Breast epithelium (tissue), 4 donors: ENCODE results near the gene CEACAM3. TPM values are rescaled to one million over a fixed set of nuclear protein-coding genes. Genes with fewer than 3 reads are reported as not detected.

Experiments
- DNase-seq, 2 donors: peaks; one replicate each; pipeline ENCODE4 v3.0.0-alpha.2; 2019; ENCODE audit warnings: low spot score in 2 of 2
- H3K27ac ChIP-seq, 2 donors: fragments of 200-600 bp; sonication (generic) in 1 of 2; one replicate each; pipeline ENCODE4 v1.5.1; 2016 to 2019; ENCODE audit warnings: mild to moderate bottlenecking in 1 of 2
- H3K27me3 ChIP-seq, 2 donors: fragments of 200-600 bp; sonication (generic) in 1 of 2; one replicate each; pipeline versions ENCODE4 v1.5.1 to v1.6.0; 2017 to 2019; ENCODE audit warnings: control low read depth in 1 of 2, mild to moderate bottlenecking in 1 of 2
- H3K36me3 ChIP-seq: fragments of 200-600 bp; one replicate; pipeline ENCODE4 v1.5.1; 2019
- H3K4me1 ChIP-seq, 2 donors: fragments of 200-600 bp; sonication (generic); one replicate each; pipeline ENCODE4 v1.5.1; 2016 to 2019; ENCODE audit warnings: control low read depth in 1 of 2
- H3K4me3 ChIP-seq, 3 donors: fragments of 200-600 bp; sonication (generic); 1 replicate in 2 of 3; 2 replicates in 1 of 3; pipeline ENCODE4 v1.5.1; 2016 to 2019; ENCODE audit warnings: mild to moderate bottlenecking in 3 of 3, moderate library complexity in 2 of 3
- H3K9me3 ChIP-seq, 2 donors: fragments of 200-600 bp; sonication (generic) in 1 of 2; one replicate each; pipeline ENCODE4 v1.5.1; 2016 to 2019; ENCODE audit warnings: control low read depth in 1 of 2
- POLR2A ChIP-seq: fragments of 450-650 bp; IDR thresholded peaks from one replicate; pipeline ENCODE4 v1.6.1; 2016; ENCODE audit warnings: antibody characterized with exemption, mild to moderate bottlenecking, moderate library complexity
- POLR2AphosphoS5 ChIP-seq, 3 donors: sonication (generic); formaldehyde crosslinking; IDR thresholded peaks; one replicate each; pipeline ENCODE4 v1.6.1; 2017; ENCODE audit warnings: antibody characterized with exemption in 3 of 3
- intact Hi-C: fragments of 100-400 bp; cut with DNase I; formaldehyde crosslinking; loops from one replicate; pipeline ENCODE4 v1.15.1; 2023; ENCODE audit warnings: low total_unique reads
- total RNA-seq, 3 donors: library from RNA; depleted of rRNA; stranded (reverse); fragments of >200 nt; gene quantifications; one replicate each; pipeline ENCODE4 v1.1.0, GENCODE V29; 2016
- TF ChIP-seq, protein P1 (sequence below), 3 donors: fragments of 450-650 bp; IDR thresholded peaks; one replicate each; pipeline ENCODE4 v1.5.1; 2016 to 2017; ENCODE audit warnings: antibody characterized with exemption in 3 of 3, mild to moderate bottlenecking in 3 of 3, moderate library complexity in 3 of 3

CEACAM3 gene
- total RNA-seq, 3 donors from 2014 or later = 0.64 TPM; not detected in 2

DNA sequence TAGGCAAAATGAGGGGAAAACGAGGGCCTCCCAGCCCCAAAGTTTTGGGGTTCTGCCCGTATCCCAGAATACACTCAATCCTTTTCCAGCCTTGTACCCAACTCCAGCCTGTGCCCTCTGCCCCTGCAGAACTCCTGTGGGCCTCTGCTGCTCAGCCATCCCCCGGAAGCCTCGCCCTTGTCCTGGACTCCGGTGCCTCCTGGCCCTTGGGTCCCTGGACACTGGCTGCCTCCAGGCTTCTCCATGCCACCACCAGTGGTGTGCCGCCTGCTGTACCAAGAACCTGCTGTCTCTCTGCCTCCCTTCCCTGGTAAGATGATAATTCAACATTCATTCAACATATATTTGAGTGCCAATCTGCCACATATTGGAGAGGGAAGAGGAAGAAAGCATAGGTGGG lies 52.3 kb downstream of the CEACAM3 start:
- intact Hi-C loops = no loop called here
- Histone ChIP-seq H3K4me3 (no peak overlapping the region), H3K27me3 (no peaks in the 10 kb centered on the region), H3K4me1 (no peaks in the 10 kb centered on the region), H3K27ac (no peak overlapping the region), H3K36me3 (no peaks in the 10 kb centered on the region), H3K9me3 (no peaks in the 10 kb centered on the region)
- no peak for DNase-seq
- TF ChIP-seq POLR2A (no peak), POLR2AphosphoS5 (IDR thresholded peaks at IDR 0.05) (no peak)
- TF ChIP-seq, protein P1, sequence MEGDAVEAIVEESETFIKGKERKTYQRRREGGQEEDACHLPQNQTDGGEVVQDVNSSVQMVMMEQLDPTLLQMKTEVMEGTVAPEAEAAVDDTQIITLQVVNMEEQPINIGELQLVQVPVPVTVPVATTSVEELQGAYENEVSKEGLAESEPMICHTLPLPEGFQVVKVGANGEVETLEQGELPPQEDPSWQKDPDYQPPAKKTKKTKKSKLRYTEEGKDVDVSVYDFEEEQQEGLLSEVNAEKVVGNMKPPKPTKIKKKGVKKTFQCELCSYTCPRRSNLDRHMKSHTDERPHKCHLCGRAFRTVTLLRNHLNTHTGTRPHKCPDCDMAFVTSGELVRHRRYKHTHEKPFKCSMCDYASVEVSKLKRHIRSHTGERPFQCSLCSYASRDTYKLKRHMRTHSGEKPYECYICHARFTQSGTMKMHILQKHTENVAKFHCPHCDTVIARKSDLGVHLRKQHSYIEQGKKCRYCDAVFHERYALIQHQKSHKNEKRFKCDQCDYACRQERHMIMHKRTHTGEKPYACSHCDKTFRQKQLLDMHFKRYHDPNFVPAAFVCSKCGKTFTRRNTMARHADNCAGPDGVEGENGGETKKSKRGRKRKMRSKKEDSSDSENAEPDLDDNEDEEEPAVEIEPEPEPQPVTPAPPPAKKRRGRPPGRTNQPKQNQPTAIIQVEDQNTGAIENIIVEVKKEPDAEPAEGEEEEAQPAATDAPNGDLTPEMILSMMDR (IDR thresholded peaks at IDR 0.05) = no peak

GRCh38 chr19:41849067-41849466 lies 52.7 kb downstream of the CEACAM3 start:
- no peak for DNase-seq
- Histone ChIP-seq H3K27ac (no peak overlapping the region), H3K4me1 (no peaks in the 10 kb centered on the region), H3K27me3 (no peaks in the 10 kb centered on the region), H3K36me3 (no peaks in the 10 kb centered on the region), H3K4me3 (no peak overlapping the region), H3K9me3 (no peaks in the 10 kb centered on the region)
- intact Hi-C loops = no loop called here
- no peak for TF ChIP-seq POLR2AphosphoS5 (IDR thresholded peaks at IDR 0.05)
- TF ChIP-seq, protein P1 (IDR thresholded peaks at IDR 0.05) = no peak
- no peak for TF ChIP-seq POLR2A

- Histone ChIP-seq H3K4me3 (no peak overlapping the region), H3K27me3 (no peaks in the 10 kb centered on the region), H3K36me3 (no peaks in the 10 kb centered on the region), H3K27ac (no peak overlapping the region), H3K9me3 (no peaks in the 10 kb centered on the region), H3K4me1 (no peaks in the 10 kb centered on the region)
- TF ChIP-seq POLR2AphosphoS5 (IDR thresholded peaks at IDR 0.05) = no peak
- TF ChIP-seq, protein P1 (IDR thresholded peaks at IDR 0.05) = no peak
- TF ChIP-seq POLR2A = no peak
- intact Hi-C loops = no loop called here
- DNase-seq = no peak
These were observed 54.0 kb downstream of the CEACAM3 start for GRCh38 chr19:41850381-41850780.

GRCh38 chr19:41851456-41851855 lies 55.1 kb downstream of the CEACAM3 start:
- Histone ChIP-seq H3K4me3 (no peak overlapping the region), H3K27ac (no peak overlapping the region), H3K36me3 (no peaks in the 10 kb centered on the region), H3K27me3 (no peaks in the 10 kb centered on the region), H3K9me3 (no peaks in the 10 kb centered on the region), H3K4me1 (no peaks in the 10 kb centered on the region)
- no peak for DNase-seq
- no peak for TF ChIP-seq POLR2AphosphoS5 (IDR thresholded peaks at IDR 0.05)
- TF ChIP-seq POLR2A = no peak
- TF ChIP-seq, protein P1 (IDR thresholded peaks at IDR 0.05) = no peak
- intact Hi-C loops = no loop called here

DNA sequence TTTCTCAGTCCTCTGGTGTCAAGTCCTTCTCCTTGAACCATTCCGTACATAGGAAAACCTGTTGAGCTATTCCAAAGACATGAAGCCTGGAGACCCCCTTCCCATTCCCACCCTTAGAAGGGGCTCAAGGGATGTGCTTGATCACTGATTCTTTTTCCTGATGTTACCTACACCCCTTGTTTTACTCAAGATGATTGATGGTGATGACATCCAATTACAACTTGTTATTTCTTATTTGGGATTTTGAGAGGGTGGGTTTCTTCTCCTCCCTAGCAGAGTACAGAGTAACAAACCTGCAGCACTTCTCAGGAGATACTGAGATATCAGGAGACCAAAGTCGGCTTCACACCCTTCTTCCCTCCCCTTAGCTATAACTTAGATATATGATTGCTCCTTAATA lies 57.0 kb downstream of the CEACAM3 start:
- Histone ChIP-seq H3K36me3 (no peaks in the 10 kb centered on the region), H3K4me3 (no peak overlapping the region), H3K4me1 (no peaks in the 10 kb centered on the region), H3K9me3 (no peaks in the 10 kb centered on the region), H3K27me3 (no peaks in the 10 kb centered on the region), H3K27ac (no peak overlapping the region)
- intact Hi-C loops = no loop called here
- TF ChIP-seq POLR2AphosphoS5 (IDR thresholded peaks at IDR 0.05) (no peak), POLR2A (no peak)
- TF ChIP-seq, protein P1 (IDR thresholded peaks at IDR 0.05) = no peak
- DNase-seq = no peak
